GM06990 (cell line): ENCODE data around the gene BACH2.

Experiments used
- DNase-seq: peaks from one replicate; pipeline ENCODE4 v3.0.0-alpha.2; 2011; ENCODE audit not compliant: insufficient read length; ENCODE audit errors: extremely low read depth
- H3K27me3 ChIP-seq: replicated peaks from 2 replicates; pipeline ENCODE4 v1.6.0; 2011; ENCODE audit warnings: low read length; ENCODE audit not compliant: control insufficient read depth, insufficient read depth
- H3K36me3 ChIP-seq: 2 replicates; pipeline ENCODE4 v1.5.1; 2011; ENCODE audit warnings: low read length; ENCODE audit not compliant: control insufficient read depth, insufficient read depth
- H3K4me3 ChIP-seq: replicated peaks from 2 replicates; pipeline ENCODE4 v1.5.1; 2011; ENCODE audit warnings: low read depth, mild to moderate bottlenecking, control low read depth, low read length
- CTCF ChIP-seq: IDR thresholded peaks from 2 replicates; pipeline ENCODE4 v1.5.1; 2011; ENCODE audit warnings: low read length, control low read depth, mild to moderate bottlenecking, inconsistent platforms; ENCODE audit not compliant: insufficient read depth, poor library complexity, severe bottlenecking

BACH2 gene

GRCh38 chr6:90026216-90026615 is 270.4 kb downstream of the BACH2 start:
- H3K4me3 ChIP-seq: no peak overlapping the region
- no peak for TF ChIP-seq CTCF
- DNase-seq: no peak
- no peaks in the 10 kb centered on the region; the same call in none of the 2 replicates for H3K27me3 ChIP-seq
- H3K36me3 ChIP-seq: no peaks in the 10 kb centered on the region

- no peak for DNase-seq
- Histone ChIP-seq H3K27me3 (no peaks in the 10 kb centered on the region; the same call in none of the 2 replicates), H3K4me3 (no peak overlapping the region), H3K36me3 (no peaks in the 10 kb centered on the region)
- no peak for TF ChIP-seq CTCF
Measured at GRCh38 chr6:90025523-90026061, 271.1 kb downstream of the BACH2 start.

GRCh38 chr6:90024633-90025032 is 272.0 kb downstream of the BACH2 start:
- Histone ChIP-seq H3K27me3 (no peaks in the 10 kb centered on the region; the same call in none of the 2 replicates), H3K4me3 (no peak overlapping the region), H3K36me3 (no peaks in the 10 kb centered on the region)
- TF ChIP-seq CTCF: no peak
- no peak for DNase-seq

GRCh38 chr6:90021711-90022110 is 274.9 kb downstream of the BACH2 start:
- H3K4me3 ChIP-seq: no peak overlapping the region
- H3K36me3 ChIP-seq: no peaks in the 10 kb centered on the region
- H3K27me3 ChIP-seq: no peaks in the 10 kb centered on the region
- no peak for DNase-seq
- no peak for TF ChIP-seq CTCF

GRCh38 chr6:90020746-90021145 is 275.9 kb downstream of the BACH2 start:
- no peak for TF ChIP-seq CTCF
- H3K36me3 ChIP-seq: no peaks in the 10 kb centered on the region
- DNase-seq: no peak
- H3K27me3 ChIP-seq: no peaks in the 10 kb centered on the region
- H3K4me3 ChIP-seq: no peak overlapping the region

- H3K4me3 ChIP-seq: no peak overlapping the region
- no peak for TF ChIP-seq CTCF
- H3K36me3 ChIP-seq: no peaks in the 10 kb centered on the region
- no peak for DNase-seq
- no peaks in the 10 kb centered on the region for H3K27me3 ChIP-seq
Measured at GRCh38 chr6:90019216-90019615, 277.4 kb downstream of the BACH2 start.
